Activated CD4-positive, alpha-beta T cell treated with anti-CD3 and anti-CD28 coated beads for 4 hours (primary cell): ENCODE measurements around the gene SVIP.
A peak's percentile ranks its signal among the peaks of the same experiment; 100 is the strongest.

Experiments
- DNase-seq, 2 donors: peaks; one replicate each; pipeline ENCODE4 v3.0.0-alpha.2; 2020

SVIP gene, protein sequence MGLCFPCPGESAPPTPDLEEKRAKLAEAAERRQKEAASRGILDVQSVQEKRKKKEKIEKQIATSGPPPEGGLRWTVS

DNA sequence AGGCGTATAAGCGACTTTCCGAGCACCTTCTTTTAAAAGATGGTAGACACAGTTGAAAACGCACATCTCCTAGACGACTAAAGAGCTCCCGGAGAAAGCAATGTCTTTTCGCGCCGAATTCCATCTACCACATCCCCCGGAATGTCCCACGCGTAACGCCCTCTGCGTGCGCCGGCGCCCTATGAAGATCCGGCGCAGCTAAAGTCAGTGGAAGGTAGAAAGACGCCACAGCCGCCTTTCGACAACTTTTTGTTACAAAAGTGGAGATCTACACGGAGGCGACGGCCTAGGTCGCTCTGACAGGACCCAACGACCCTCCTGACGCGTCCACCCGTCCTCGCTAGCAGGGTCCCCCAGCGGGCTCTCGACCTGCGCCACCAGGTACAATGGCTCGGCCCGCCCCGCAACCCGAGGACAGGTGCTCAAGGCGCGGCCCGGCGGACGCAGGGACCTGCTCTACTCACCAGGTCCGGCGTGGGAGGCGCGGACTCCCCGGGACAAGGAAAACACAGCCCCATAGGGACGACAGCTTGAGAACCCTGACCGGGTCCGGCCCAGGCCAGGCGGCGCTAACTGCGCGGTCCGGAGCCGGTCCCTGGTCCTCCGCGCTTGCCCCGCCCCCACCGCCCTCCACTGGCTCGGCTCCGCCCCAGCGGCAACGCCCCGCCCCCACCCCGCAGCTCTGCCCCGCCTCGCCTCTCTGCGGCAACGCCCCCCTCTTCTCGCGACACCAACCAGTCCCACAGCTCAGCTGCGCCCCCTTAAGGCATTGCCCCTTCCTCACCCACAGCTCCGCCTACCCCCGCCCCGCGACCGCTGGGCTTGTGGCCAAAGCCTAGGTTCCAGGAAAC lies at the start of gene SVIP:
Gene SVIP, minus strand, starts transcription at position 571 of the 851 bp plus-strand sequence. Its CDS starts 53 bp downstream, at position 518.
- peak; percentile 94 to 95 for DNase-seq

DNA sequence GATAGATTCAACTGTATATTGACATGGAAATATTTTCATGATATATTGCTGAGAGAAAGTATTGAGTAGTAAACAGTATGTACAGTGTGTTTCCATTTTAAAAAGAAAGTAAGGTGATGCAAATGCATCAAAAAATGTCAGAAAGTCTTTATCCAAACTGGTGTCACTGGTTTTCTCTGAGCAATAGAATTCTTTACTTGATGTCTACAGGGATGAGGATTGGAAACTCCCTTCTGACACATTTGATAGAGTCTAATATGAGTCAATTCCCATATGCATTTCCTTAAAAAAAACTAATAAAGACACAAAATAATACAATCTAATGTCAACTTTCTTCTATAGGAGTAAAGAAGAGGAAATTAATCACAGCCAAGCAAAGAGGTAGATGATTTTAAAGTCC lies 49.0 kb upstream of the SVIP start:
- no peak for DNase-seq

- no peak for DNase-seq
These were observed 48.4 kb upstream of the SVIP start for GRCh38 chr11:22878039-22878438.

DNA sequence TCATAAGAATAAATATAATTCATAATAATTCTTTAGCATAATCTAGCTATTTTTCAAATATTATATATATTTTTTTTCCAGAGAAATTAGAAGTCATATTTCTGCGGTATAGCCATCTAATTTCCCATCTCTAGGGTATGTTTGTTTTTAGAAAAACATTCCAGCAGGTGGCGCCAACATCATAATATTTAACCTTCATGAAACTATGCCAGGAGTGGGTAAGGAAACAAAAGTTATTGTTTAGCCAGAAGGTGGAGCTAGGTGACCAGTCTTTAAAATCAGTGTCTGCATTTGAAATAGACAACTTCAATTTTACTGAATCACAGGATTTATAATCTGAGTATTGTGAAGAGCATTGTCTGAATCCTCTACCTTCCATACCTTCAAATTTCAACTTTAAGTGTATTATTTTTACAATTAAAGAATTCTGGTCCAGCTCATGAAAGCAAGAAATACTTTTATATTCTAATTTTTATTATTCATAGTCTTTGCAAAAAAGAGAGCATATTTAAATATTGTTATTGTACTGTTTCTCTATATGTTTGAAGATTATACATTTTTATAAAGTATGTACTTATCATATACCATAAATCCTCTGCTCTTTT lies 46.4 kb upstream of the SVIP start:
- peak; percentile 49 to 65 for DNase-seq

DNA sequence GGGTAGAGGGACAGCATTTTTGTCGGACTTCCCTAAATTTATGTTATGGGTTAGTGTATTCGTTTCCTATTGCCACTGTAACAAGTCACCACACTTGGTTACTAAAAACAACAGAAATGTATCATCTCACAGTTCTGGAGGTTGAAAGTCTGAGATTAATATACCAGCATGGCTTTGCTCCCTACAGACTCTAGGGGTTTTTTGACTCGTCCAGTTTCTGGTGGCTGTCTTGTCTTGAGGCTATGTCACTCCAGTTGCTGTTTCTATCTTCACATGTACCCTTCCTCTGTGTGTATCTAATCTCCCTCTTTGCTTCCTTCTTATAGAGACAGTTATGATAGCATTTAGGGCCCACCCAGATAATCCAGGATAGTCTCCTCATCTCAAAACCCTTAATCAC lies 39.7 kb upstream of the SVIP start:
- DNase-seq: no peak

DNA sequence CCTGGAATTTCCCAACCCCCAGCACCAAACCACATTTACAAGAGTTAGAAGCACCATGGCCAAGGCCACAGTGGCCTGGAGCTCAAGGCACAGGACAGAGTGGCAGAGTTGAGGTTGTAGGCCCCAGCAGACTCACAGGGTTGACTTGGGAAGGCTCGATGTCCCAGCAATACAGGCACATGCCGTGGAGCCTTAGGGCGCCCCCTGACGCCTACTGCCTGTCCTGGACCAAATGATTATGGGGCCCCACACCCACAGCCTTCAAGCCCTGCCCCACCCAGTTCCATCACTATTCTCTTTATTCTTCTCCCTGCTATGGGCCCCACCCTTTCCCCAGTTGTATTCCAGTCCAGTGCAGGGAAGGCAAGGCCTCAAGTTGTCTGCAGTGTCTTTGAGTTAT lies 30.6 kb upstream of the SVIP start, which contains the start of gene CCDC179:
Gene CCDC179, minus strand, starts transcription at position 234 of the 400 bp plus-strand sequence. Its CDS starts 53 bp downstream, at position 181.
- DNase-seq: no peak

DNA sequence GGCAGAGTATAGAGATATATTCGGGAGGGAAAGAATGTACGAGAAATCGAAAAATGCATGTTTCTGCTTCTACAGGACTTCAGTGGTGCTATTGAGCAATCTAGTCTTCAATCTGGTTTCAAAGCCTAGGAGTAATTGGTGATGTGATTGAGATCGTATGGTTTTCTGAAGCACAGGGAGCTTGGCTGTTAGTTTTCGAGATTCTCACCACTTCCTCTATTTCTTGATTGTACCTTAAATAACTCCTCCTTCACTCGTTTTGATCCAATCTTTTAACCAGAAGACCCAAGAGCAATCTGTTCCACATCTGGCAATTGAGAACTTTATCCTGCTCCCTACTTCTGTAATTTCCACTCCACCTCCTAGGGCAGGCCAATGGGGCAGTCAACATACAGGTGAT lies 30.2 kb upstream of the SVIP start:
- DNase-seq: no peak

DNA sequence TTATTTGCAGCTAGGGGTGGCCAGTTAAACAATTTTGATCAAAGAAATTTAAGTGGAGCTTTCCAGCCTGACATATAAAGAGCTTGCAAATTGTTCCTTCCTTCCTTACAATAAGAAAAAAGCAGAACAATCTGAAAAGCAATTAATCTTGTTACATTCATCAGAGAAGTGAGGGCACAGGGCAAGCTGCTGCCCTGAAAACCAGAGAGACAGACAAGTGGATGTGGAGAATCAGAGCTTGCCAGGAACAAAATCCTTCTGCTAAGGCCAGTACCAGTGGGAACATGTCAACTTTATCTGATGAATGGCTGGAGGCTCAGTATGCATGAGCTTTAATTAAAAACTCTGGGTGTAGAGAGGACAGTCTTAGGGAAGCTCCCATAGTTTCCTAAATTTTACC lies 21.9 kb upstream of the SVIP start:
- DNase-seq: no peak

- DNase-seq: no peak
These were observed 17.1 kb upstream of the SVIP start for GRCh38 chr11:22846726-22847125.

GRCh38 chr11:22832315-22833015 lies 2.9 kb upstream of the SVIP start:
- DNase-seq: no peak

DNA sequence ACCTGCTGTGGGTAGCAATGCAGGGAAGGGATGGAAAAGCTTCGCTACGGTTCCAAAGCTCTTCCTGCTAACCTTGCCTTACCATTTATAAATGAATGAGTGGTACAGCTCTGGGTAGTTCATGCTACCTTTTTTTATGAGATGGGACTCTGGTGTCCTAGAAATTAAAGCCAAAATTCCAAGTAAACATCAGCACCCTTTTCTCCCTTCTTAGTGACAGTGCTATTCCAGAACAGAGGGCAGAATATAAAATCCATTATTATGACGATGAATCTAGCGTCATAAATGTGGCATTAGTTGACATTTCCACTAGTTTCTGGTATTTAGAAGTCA lies 447 bp upstream of the SVIP start:
- no peak for DNase-seq

DNA sequence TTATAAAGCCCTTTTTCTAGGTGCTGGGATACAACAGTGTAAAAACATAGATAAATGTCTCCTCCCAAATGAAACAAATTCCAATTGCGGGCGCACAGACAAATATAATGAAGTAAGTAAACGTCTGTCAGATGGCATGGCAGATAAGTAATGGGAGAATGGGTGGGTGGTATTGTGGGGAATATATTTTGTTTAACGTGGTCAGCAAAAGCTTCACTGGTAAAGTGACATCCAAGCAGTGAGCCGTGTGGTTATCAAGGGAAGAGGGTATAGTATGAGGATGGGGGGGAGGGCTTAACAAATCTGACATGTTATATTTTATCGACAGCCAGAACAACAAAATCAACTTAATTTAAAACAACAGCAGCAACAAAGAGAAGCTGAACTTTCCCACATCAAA lies 1.2 kb downstream of the SVIP start:
- DNase-seq: no peak

GRCh38 chr11:22822203-22822602 lies 7.4 kb downstream of the SVIP start:
- no peak for DNase-seq

- DNase-seq: no peak
These were observed 19.7 kb downstream of the SVIP start for GRCh38 chr11:22809893-22810292.

- no peak for DNase-seq
These were observed 20.9 kb downstream of the SVIP start for GRCh38 chr11:22808571-22809197.

DNA sequence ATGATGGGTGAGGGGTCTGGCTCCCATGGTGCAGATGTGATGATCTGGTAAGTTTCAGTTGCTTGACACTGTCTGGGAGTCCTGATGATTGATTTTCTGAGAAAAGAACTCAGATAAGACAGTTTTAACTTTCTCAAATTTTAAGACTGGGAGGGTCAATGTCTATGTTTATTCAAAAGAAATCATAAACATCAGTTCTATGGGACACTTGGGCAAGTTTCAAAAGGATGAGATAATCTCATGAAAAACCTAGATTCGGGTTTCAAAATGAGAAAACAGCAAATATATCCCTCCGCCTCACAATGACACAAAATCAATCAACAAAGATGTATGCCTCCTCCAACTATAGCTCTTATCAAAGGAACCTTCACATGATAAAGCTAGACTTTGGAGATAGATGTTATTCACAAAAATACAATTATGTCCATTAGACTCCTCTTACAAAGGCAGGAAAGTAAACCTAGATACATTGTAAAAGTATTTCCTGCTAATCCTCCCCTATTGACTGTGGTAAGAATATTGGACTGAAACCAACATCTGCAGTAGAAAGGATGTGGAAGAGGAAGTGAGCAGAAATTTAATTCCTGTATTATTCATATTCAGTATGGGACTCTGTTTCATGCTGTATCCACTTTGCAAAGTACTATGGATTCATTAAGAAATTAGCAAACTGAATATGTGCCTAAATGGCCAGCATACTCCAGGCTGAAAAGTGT lies 21.6 kb downstream of the SVIP start:
- no peak for DNase-seq

DNA sequence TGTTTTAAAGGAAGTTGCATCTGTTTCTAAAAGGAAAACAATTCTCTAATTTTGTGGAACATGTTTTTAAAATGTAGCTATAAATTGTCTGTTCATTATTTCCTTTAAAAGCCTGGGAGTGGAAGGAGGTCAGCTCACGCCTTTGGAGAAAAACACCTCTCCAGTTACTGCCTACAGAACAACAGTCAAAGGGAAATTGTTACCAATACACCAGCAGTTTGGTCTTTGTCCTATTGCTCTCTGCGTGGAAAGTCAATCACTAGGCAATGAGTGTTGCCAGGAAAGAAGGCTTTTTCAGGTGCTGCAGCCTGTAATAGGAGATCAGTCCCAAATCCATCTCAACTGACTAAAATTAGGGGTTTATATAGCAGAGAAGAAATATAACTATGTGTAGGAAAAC lies 22.2 kb downstream of the SVIP start:
- DNase-seq: no peak

DNA sequence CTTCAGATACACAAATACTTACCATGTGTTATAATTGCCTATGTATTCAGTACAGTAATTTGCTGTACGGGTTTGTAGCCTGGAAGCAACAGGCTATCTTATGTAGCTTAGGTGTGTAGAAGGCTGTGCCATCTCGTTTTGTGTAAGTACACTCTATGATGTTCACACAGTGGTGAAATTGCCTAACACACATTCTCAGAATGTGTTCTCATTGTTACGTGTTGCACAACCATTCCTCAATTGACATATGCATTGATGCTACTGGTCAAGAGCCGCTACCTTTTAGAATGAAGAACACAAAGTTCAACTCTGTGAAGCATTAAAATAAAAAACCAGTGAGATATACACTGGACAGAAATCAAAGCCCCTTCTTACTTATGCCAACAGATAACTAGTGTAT lies 26.7 kb downstream of the SVIP start:
- DNase-seq: no peak

DNA sequence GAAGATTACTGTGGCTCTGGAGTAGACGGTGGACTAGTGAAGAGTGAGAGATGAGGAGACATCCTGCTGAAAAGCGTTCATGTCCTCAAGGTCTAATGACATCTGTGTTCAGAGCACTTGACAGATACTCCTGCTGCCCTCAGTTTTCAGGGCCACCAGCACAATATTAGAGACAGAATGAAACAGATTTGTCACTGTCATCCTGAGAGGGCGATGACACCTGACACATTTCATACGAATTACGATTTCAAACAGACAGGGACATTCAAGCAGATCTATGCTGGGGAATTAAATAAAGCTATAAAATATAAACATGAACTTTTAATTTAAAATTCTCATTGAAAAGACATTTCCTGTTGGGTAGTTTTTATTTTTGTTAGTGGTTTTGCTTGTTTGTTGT lies 29.1 kb downstream of the SVIP start:
- DNase-seq: no peak

- no peak for DNase-seq
These were observed 30.7 kb downstream of the SVIP start for GRCh38 chr11:22798901-22799300.

DNA sequence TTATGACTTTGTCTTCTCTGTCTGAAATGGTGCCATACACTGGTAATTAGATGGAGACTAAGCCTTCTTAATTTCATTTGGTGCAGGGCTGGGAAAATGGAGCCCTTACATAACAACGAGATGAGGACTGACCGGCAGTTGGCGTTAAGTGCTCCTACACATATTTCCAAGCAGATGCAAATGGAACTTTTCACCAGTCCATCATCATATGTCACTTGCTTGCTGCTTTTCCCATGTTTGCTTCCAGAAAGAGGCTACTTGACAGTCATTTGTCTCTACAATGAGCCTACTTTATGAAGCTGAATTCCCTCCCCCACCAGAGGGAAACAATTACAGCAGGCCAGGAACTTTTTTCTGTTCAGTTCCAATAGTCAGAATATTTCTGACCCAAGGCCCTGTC lies 32.6 kb downstream of the SVIP start:
- no peak for DNase-seq

DNA sequence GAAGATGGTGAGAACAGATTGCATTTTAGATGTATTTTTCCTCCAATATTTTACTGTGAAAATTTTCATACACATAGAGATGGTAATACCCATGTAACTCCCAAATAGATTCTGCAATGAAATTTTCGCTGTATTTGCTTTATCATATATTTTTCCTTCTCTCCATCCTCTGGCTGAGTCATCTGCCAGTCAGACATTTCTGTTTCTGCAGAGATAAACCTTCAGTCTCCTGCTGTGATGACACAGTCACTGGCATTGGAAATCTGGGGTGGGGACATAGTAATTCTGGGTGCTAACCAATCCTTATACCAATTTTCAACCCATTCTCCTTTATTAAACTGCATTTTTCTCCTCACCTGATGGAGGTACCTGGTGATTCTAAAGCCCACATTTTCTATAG lies 33.7 kb downstream of the SVIP start:
- DNase-seq: no peak

DNA sequence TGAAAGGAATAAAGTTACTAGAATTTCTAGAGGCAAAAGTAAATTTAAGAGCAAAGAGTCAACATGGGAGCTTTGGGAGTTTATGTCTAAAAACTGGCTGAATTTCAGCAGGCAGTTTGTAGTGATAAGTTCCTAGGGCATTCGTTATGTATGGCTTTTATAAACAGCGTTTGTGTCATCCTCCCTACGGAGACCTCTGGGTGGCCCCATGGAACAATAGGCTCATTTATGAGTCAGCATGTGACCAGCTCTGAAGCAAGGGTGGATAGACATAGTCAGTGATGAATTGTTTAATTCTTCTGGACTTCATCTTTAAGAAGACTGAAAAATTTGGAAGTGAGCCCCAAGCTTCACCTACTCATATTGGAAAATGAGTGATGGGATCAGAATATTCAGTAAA lies 37.1 kb downstream of the SVIP start:
- no peak for DNase-seq
